HepG2 (cell line): ENCODE data around the gene MFF. TPM values are rescaled to one million over a fixed set of nuclear protein-coding genes. Genes with fewer than 3 reads are reported as not detected.

Experiments used
- AHR ChIP-seq: IDR thresholded peaks from 2 replicates; pipeline ENCODE4 v1.6.1; 2018; ENCODE audit warnings: missing genetic modification reagents, missing compliant biosample characterization
- E2F2 ChIP-seq: sonication (generic); formaldehyde crosslinking; IDR thresholded peaks from 2 replicates; pipeline ENCODE4 v1.4.0; 2020; ENCODE audit warnings: missing genetic modification reagents, borderline replicate concordance
- FOXO4 ChIP-seq: sonication (generic); formaldehyde crosslinking; conservative IDR thresholded peaks from 2 replicates; pipeline ENCODE4 v1.8.1; 2023; ENCODE audit warnings: missing genetic modification reagents
- HMG20B ChIP-seq: conservative IDR thresholded peaks from 2 replicates; pipeline ENCODE4 v1.6.1; 2016; ENCODE audit warnings: missing genetic modification reagents, missing compliant biosample characterization
- PCBP2 ChIP-seq: fragments of 200-400 bp; formaldehyde crosslinking; optimal IDR thresholded peaks from 2 replicates; pipeline ENCODE3; 2018; ENCODE audit warnings: low read length, low read depth; ENCODE audit not compliant: poor library complexity, severe bottlenecking
- POGK ChIP-seq: sonication (generic); formaldehyde crosslinking; conservative IDR thresholded peaks from 2 replicates; pipeline ENCODE4 v1.8.0; 2022; ENCODE audit warnings: mild to moderate bottlenecking, moderate library complexity, missing genetic modification reagents
- RFX1 ChIP-seq: fragments of 450-650 bp; IDR thresholded peaks from 2 replicates; pipeline ENCODE4 v1.6.1; 2017
- RNF219 ChIP-seq: sonication (generic); formaldehyde crosslinking; IDR thresholded peaks from 2 replicates; pipeline ENCODE4 v1.5.0; 2020; ENCODE audit warnings: mild to moderate bottlenecking, missing genetic modification reagents
- SALL1 ChIP-seq: sonication (generic); formaldehyde crosslinking; IDR thresholded peaks from 2 replicates; pipeline ENCODE4 v1.8.0; 2022; ENCODE audit warnings: mild to moderate bottlenecking, missing genetic modification reagents
- THAP11 ChIP-seq: IDR thresholded peaks from 2 replicates; pipeline ENCODE4 v1.6.1; 2016; ENCODE audit warnings: missing biosample characterization, missing genetic modification reagents
- ZNF280D ChIP-seq: sonication (generic); formaldehyde crosslinking; IDR thresholded peaks from 2 replicates; pipeline ENCODE4 v1.5.1; 2020; ENCODE audit warnings: mild to moderate bottlenecking, missing genetic modification reagents
- ZNF567 ChIP-seq: sonication (generic); formaldehyde crosslinking; IDR thresholded peaks from 2 replicates; pipeline ENCODE4 v1.8.1; 2023; ENCODE audit warnings: mild to moderate bottlenecking, missing genetic modification reagents, borderline replicate concordance
- ZNF777 ChIP-seq: sonication (generic); formaldehyde crosslinking; IDR thresholded peaks from 2 replicates; pipeline ENCODE4 v1.4.0; 2020; ENCODE audit warnings: missing genetic modification reagents
- polyA plus RNA-seq, 8 experiments: library from polyadenylated mRNA; depleted of rRNA in 3 of 8; stranded (reverse) in 7 of 8; unstranded in 1 of 8; fragments of >200 nt; fragmentation: Illumina TruSeq in 4 of 8; extraction: Trizol in 4 of 8; gene quantifications; 2 replicates each; pipeline versions ENCODE4 v1.2.1 to v1.2.3, GENCODE V29; 2011 to 2016; ENCODE audit warnings: low read depth in 4 of 8, missing spikeins in 1 of 8, mixed read lengths in 1 of 8; ENCODE audit not compliant: insufficient read depth in 1 of 8
- total RNA-seq, 5 experiments: library from RNA; depleted of rRNA; stranded (reverse); fragments of >200 nt; fragmentation: Illumina TruSeq; extraction: Trizol; gene quantifications; 2 replicates each; pipeline ENCODE4 v1.2.3, GENCODE V29; 2016; ENCODE audit warnings: low read depth in 1 of 5

Gene MFF
- total and polyA plus RNA-seq, 2 of the 13 experiments (the other 11 are each of a cell fraction or from before 2014, with no cell fraction given) = 81.9 to 156 TPM

GRCh38 chr2:227406177-227407031 is 81.4 kb downstream of the MFF start (continued):
- 0 out of 2 replicates have a peak, but pooled peaks have one; percentile 56 for TF ChIP-seq POGK (CRISPR knock-in tag)
- peak; percentile 75; the same call in 1 of the 2 replicates for TF ChIP-seq RNF219 (CRISPR knock-in tag)
- 0 out of 2 replicates have a peak, but pooled peaks have one; percentile 73 for TF ChIP-seq ZNF280D (CRISPR knock-in tag)
- TF ChIP-seq SALL1 (CRISPR knock-in tag) = peak; percentile 81
- TF ChIP-seq RFX1 = no peak
- TF ChIP-seq PCBP2 = no peak
- TF ChIP-seq AHR = no peak; the same call in 1 of the 2 replicates
- peak; percentile 81; the same call in 1 of the 2 replicates for TF ChIP-seq FOXO4
- TF ChIP-seq HMG20B (CRISPR knock-in tag) = 0 out of 2 replicates have a peak, but pooled peaks have one; percentile 52
- peak; percentile 76 for TF ChIP-seq THAP11
- TF ChIP-seq ZNF777 (CRISPR knock-in tag) = peak; percentile 33; the same call in 1 of the 2 replicates
- no peak for TF ChIP-seq ZNF567 (CRISPR knock-in tag)
- TF ChIP-seq E2F2 (CRISPR knock-in tag) = no peak
